Stimulated activated naive CD8-positive, alpha-beta T cell treated with anti-CD3 and anti-CD28 coated beads, Interleukin-15, Interleukin-2, amounts not matched to agents 100 U/mL and 50 U/mL, for 24 hours (primary cell): ENCODE data around the gene DAZ1.
"Not testable (repeated sequence)": the region's sequence is repeated elsewhere in the genome, so short reads cannot be mapped to it uniquely, and the experiment has no call there.

Experiments
- ATAC-seq: fragments of 150-1000 bp; cut with Tn5 transposase; one replicate; pipeline ENCODE4 v1.10.0; 2021
- DNase-seq: peaks from one replicate; pipeline ENCODE4 v3.0.0; 2021

The DAZ1 gene

GRCh38 chrY:23198908-23199307 is at the start of gene DAZ1:
DAZ1 (minus strand) TSS chrY:23199008; CDS start chrY:23198800, 208 bp downstream.
- not testable (repeated sequence) for ATAC-seq

GRCh38 chrY:23219233-23219632 is 20.4 kb upstream of the DAZ1 start, which contains the start of gene DAZ2:
DAZ2 (plus strand) TSS chrY:23219533; CDS start chrY:23219741, 208 bp downstream.
- DNase-seq, ATAC-seq: not testable (repeated sequence)

More at GRCh38 chrY:23198908-23199307, at the start of gene DAZ1:
- DNase-seq: not testable (repeated sequence)

GRCh38 chrY:23210681-23211080 is 11.9 kb upstream of the DAZ1 start:
- ATAC-seq, DNase-seq: not testable (repeated sequence)

- not testable (repeated sequence) for ATAC-seq, DNase-seq
Measured at GRCh38 chrY:23209802-23210495, 11.1 kb upstream of the DAZ1 start.

- ATAC-seq, DNase-seq: not testable (repeated sequence)
Measured at GRCh38 chrY:23207455-23207854, 8.6 kb upstream of the DAZ1 start.
